ENCODE results near the gene HDGFL2.
A peak's percentile ranks its signal among the peaks of the same experiment; 100 is the strongest.

HDGFL2 gene

DNA sequence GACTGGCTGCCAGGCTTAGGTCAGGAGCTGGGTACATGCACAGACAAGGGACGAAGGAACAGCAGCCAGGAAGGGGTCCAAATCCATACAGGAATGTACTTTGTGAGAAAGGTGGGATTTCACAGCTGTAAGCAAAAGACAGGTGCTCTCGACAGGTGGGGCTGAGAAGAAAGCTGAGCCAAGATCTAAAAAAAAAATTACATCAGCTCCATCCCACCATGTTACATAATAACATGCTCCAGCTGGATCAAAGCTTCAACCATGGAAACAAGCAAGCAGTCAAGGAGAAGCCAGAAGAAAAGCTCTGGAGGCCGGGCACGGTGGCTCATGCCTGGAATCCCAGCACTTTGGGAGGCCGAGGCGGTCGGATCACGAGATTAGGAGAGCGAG, 22.5 kb upstream of the HDGFL2 start (continued):
- TF ChIP-seq SCRT2 (tag by site-specific recombination; IDR thresholded peaks at IDR 0.05) (peak; percentile 84), ZNF169 (tag by site-specific recombination; IDR thresholded peaks at IDR 0.05) (no peak)

GRCh38 chr19:4452230-4452990, 19.7 kb upstream of the HDGFL2 start:
- Histone ChIP-seq H3K36me3 (ENCODE audit: control insufficient read depth in 2 of 2, insufficient read depth in 1 of 2, low read length in 2 of 2) (peaks cover 21 to 70% of the 10 kb centered on the region in 2 experiments), H3K27ac (ENCODE audit: extremely low read depth, low read depth, low read length) (no peak overlapping the region), H3K4me3 (ENCODE audit: low read depth, low read length) (no peak overlapping the region), H3K4me1 (ENCODE audit: control insufficient read depth, insufficient read depth, low read length) (peaks cover 7% of the 10 kb centered on the region), H3K9me3 (ENCODE audit: control insufficient read depth, insufficient read depth, low read depth, low read length) (no peaks in the 10 kb centered on the region)
- ChIA-PET CTCF (no interaction called here), POLR2A (interaction anchor here (1.3 to 2.0 kb wide), 2 partner anchors 8 to 19 kb away, joined by 6 to 8 read pairs; partner anchors contain the start of gene HDGFL2)
- TF ChIP-seq ZNF24 (tag by site-specific recombination; IDR thresholded peaks at IDR 0.05) (no peak), CTCF (tag by site-specific recombination; IDR thresholded peaks at IDR 0.05) (peak; percentile 21; the same call in 1 of the 2 replicates), MEIS1 (CRISPR knock-in tag; IDR thresholded peaks at IDR 0.05; ENCODE audit: borderline replicate concordance) (no peak), SCRT1 (tag by site-specific recombination; IDR thresholded peaks at IDR 0.05; ENCODE audit: borderline replicate concordance) (peak; percentile 83; the same call in 1 of the 2 replicates), SCRT2 (tag by site-specific recombination; IDR thresholded peaks at IDR 0.05) (peak; percentile 86), ZNF830 (tag by site-specific recombination; IDR thresholded peaks at IDR 0.05; ENCODE audit: low read depth) (no peak), ZNF600 (tag by site-specific recombination; IDR thresholded peaks at IDR 0.05) (peak; percentile 42)

- Histone ChIP-seq H3K4me3 (ENCODE audit: low read depth, low read length) (no peak overlapping the region), H3K27ac (ENCODE audit: extremely low read depth, low read depth, low read length) (0 out of 2 replicates have a peak overlapping the region, but pooled peaks have one; percentile 31), H3K4me1 (ENCODE audit: control insufficient read depth, insufficient read depth, low read length) (peaks cover 7% of the 10 kb centered on the region), H3K36me3 (ENCODE audit: control insufficient read depth in 2 of 2, insufficient read depth in 1 of 2, low read length in 2 of 2) (peaks cover 21 to 59% of the 10 kb centered on the region in 2 experiments), H3K9me3 (ENCODE audit: control insufficient read depth, insufficient read depth, low read depth, low read length) (no peaks in the 10 kb centered on the region)
- TF ChIP-seq, protein P1, sequence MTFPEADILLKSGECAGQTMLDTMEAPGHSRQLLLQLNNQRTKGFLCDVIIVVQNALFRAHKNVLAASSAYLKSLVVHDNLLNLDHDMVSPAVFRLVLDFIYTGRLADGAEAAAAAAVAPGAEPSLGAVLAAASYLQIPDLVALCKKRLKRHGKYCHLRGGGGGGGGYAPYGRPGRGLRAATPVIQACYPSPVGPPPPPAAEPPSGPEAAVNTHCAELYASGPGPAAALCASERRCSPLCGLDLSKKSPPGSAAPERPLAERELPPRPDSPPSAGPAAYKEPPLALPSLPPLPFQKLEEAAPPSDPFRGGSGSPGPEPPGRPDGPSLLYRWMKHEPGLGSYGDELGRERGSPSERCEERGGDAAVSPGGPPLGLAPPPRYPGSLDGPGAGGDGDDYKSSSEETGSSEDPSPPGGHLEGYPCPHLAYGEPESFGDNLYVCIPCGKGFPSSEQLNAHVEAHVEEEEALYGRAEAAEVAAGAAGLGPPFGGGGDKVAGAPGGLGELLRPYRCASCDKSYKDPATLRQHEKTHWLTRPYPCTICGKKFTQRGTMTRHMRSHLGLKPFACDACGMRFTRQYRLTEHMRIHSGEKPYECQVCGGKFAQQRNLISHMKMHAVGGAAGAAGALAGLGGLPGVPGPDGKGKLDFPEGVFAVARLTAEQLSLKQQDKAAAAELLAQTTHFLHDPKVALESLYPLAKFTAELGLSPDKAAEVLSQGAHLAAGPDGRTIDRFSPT (tag by site-specific recombination; IDR thresholded peaks at IDR 0.05), result 0 out of 2 replicates have a peak, but pooled peaks have one; percentile 38
- TF ChIP-seq ZNF416 (tag by site-specific recombination; IDR thresholded peaks at IDR 0.05) (no peak), HOXA7 (CRISPR knock-in tag; IDR thresholded peaks at IDR 0.05; ENCODE audit: borderline replicate concordance) (no peak), ZBTB48 (tag by site-specific recombination; IDR thresholded peaks at IDR 0.05) (peak; percentile 65; the same call in 1 of the 2 replicates), KLF1 (tag by site-specific recombination; IDR thresholded peaks at IDR 0.05) (no peak), ZNF19 (tag by site-specific recombination; IDR thresholded peaks at IDR 0.05; ENCODE audit: low read depth) (no peak), ZNF623 (tag by site-specific recombination; IDR thresholded peaks at IDR 0.05) (no peak), PATZ1 (tag by site-specific recombination; IDR thresholded peaks at IDR 0.05) (peak; percentile 57; the same call in 1 of the 2 replicates), ZFP3 (tag by site-specific recombination; IDR thresholded peaks at IDR 0.05; ENCODE audit: low read depth) (no peak), MEIS1 (CRISPR knock-in tag; IDR thresholded peaks at IDR 0.05; ENCODE audit: borderline replicate concordance) (no peak), ZBTB20 (tag by site-specific recombination; IDR thresholded peaks at IDR 0.05) (no peak)
- TF ChIP-seq, protein P2, sequence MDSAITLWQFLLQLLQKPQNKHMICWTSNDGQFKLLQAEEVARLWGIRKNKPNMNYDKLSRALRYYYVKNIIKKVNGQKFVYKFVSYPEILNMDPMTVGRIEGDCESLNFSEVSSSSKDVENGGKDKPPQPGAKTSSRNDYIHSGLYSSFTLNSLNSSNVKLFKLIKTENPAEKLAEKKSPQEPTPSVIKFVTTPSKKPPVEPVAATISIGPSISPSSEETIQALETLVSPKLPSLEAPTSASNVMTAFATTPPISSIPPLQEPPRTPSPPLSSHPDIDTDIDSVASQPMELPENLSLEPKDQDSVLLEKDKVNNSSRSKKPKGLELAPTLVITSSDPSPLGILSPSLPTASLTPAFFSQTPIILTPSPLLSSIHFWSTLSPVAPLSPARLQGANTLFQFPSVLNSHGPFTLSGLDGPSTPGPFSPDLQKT (IDR thresholded peaks at IDR 0.05; ENCODE audit: borderline replicate concordance, low read depth, low read length), result no peak
- TF ChIP-seq, protein P3, sequence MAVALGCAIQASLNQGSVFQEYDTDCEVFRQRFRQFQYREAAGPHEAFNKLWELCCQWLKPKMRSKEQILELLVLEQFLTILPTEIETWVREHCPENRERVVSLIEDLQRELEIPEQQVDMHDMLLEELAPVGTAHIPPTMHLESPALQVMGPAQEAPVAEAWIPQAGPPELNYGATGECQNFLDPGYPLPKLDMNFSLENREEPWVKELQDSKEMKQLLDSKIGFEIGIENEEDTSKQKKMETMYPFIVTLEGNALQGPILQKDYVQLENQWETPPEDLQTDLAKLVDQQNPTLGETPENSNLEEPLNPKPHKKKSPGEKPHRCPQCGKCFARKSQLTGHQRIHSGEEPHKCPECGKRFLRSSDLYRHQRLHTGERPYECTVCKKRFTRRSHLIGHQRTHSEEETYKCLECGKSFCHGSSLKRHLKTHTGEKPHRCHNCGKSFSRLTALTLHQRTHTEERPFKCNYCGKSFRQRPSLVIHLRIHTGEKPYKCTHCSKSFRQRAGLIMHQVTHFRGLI (tag by site-specific recombination; IDR thresholded peaks at IDR 0.05), result peak; percentile 79; the same call in 1 of the 2 replicates
- ChIA-PET CTCF (interaction anchor here (0.6 kb wide), 1 partner anchor 101 kb away, joined by 3 read pairs; no protein-coding TSS in a partner anchor), POLR2A (interaction anchor here (0.6 to 2.0 kb wide), 3 partner anchors 9 to 28 kb away, joined by 4 to 8 read pairs (median 6); partner anchors contain the start of gene HDGFL2)
Observed at GRCh38 chr19:4453232-4454179, 18.6 kb upstream of the HDGFL2 start.

Measured in HEK293 (cell line).